Activated naive CD4-positive, alpha-beta T cell treated with anti-CD3 and anti-CD28 coated beads for 36 hours (primary cell): ENCODE data around the gene PCDH17. TPM values are rescaled to one million over a fixed set of nuclear protein-coding genes. Genes with fewer than 3 reads are reported as not detected.

Experiments
- CTCF ChIA-PET: fragments of 350-600 bp; sonication (Branson Sonifier 250); formaldehyde crosslinking; loops from one replicate; lab custom pipeline; 2021; ENCODE audit warnings: antibody characterized with exemption; lab: Charles Lee
- DNase-seq: peaks from one replicate; pipeline ENCODE4 v3.0.0-alpha.2; 2020
- H3K27ac Mint-ChIP-seq: one replicate; pipeline ENCODE4 v1.8.0; 2021; ENCODE audit warnings: mild to moderate bottlenecking, mixed read lengths
- H3K27me3 Mint-ChIP-seq: one replicate; pipeline ENCODE4 v1.8.0; 2021; ENCODE audit warnings: low read depth, mixed read lengths
- H3K36me3 Mint-ChIP-seq: one replicate; pipeline ENCODE4 v1.8.0; 2021; ENCODE audit warnings: low read depth, mixed read lengths
- H3K4me1 Mint-ChIP-seq: one replicate; pipeline ENCODE4 v1.8.0; 2021; ENCODE audit warnings: low read depth, mixed read lengths
- H3K4me3 Mint-ChIP-seq: one replicate; pipeline ENCODE4 v1.8.0; 2021; ENCODE audit warnings: mild to moderate bottlenecking, moderate library complexity, mixed read lengths
- H3K9me3 Mint-ChIP-seq: one replicate; pipeline ENCODE4 v1.8.0; 2021; ENCODE audit warnings: mixed read lengths
- intact Hi-C: fragments of 100-400 bp; cut with micrococcal nuclease; formaldehyde crosslinking; loops from one replicate; pipeline ENCODE4 v1.15.1; 2023
- total RNA-seq, 2 experiments: library from RNA; stranded (reverse); gene quantifications; one replicate each; pipeline ENCODE4 v1.2.3, GENCODE V29; 2021

PCDH17 gene, protein sequence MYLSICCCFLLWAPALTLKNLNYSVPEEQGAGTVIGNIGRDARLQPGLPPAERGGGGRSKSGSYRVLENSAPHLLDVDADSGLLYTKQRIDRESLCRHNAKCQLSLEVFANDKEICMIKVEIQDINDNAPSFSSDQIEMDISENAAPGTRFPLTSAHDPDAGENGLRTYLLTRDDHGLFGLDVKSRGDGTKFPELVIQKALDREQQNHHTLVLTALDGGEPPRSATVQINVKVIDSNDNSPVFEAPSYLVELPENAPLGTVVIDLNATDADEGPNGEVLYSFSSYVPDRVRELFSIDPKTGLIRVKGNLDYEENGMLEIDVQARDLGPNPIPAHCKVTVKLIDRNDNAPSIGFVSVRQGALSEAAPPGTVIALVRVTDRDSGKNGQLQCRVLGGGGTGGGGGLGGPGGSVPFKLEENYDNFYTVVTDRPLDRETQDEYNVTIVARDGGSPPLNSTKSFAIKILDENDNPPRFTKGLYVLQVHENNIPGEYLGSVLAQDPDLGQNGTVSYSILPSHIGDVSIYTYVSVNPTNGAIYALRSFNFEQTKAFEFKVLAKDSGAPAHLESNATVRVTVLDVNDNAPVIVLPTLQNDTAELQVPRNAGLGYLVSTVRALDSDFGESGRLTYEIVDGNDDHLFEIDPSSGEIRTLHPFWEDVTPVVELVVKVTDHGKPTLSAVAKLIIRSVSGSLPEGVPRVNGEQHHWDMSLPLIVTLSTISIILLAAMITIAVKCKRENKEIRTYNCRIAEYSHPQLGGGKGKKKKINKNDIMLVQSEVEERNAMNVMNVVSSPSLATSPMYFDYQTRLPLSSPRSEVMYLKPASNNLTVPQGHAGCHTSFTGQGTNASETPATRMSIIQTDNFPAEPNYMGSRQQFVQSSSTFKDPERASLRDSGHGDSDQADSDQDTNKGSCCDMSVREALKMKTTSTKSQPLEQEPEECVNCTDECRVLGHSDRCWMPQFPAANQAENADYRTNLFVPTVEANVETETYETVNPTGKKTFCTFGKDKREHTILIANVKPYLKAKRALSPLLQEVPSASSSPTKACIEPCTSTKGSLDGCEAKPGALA (N-terminal part only)
- not detected for total RNA-seq

GRCh38 chr13:57631596-57632275 lies at the start of gene PCDH17:
Gene PCDH17 (plus strand): TSS chr13:57631744. CDS start chr13:57632547, 803 bp downstream.
- Mint-ChIP-seq H3K9me3 (peaks cover 4% of the 10 kb centered on the region), H3K4me1 (peaks cover 48% of the 10 kb centered on the region), H3K27me3 (peaks cover 70% of the 10 kb centered on the region), H3K36me3 (peaks cover 10% of the 10 kb centered on the region), H3K4me3 (peak within 1 kb of the TSS; percentile 57), H3K27ac (no peak within 1 kb of the TSS)
- CTCF ChIA-PET, result no interaction called here
- intact Hi-C loops, result no loop called here
- no peak for DNase-seq

DNA sequence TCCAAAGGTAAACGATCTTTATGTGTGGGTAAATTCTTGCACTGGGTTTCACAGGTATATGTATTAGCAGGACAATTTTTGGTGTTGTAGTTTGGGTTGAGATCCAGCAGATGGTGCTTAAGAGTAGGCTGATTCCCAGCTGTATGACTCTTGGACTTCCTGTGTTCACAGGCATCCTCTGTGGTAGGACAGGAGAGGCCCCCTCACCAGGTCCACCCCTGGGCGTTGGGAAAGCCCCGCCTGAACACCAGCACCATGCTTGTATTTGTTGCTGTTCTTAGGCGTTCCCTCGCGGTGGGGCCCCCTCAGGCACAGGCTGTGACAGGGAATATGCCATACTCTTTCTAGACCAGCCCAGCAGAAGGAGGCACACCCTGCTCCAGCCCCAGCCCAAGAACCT lies 49.5 kb upstream of the PCDH17 start:
- CTCF ChIA-PET, result no interaction called here

DNA sequence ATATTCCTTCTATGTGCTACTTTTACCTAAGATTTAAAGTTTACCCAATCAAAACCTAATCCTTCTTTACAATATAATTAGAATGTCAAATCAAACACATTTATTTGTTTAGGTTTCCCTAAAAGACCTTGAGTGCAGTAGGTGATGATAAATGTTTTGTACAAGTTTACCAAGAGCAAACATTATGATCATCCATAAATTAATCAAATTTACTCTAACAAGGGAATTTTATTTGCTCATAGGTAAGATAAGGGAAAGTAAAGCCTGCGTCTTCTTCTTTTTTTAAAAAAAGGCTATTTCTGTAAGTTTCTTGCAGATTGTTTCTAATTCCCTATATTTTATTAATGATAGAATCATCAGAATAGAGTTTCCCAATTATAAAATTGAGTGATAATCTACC lies 48.0 kb upstream of the PCDH17 start:
- Mint-ChIP-seq H3K9me3 (no peaks in the 10 kb centered on the region), H3K4me3 (no peak overlapping the region), H3K27me3 (no peaks in the 10 kb centered on the region), H3K4me1 (no peaks in the 10 kb centered on the region), H3K36me3 (no peaks in the 10 kb centered on the region), H3K27ac (no peak overlapping the region)
- no peak for DNase-seq
- CTCF ChIA-PET, result no interaction called here
- intact Hi-C loops, result no loop called here

More for the DNA sequence above, 49.5 kb upstream of the PCDH17 start:
- H3K4me3 Mint-ChIP-seq, result no peak overlapping the region
- H3K27ac Mint-ChIP-seq, result no peak overlapping the region
- no peak for DNase-seq
- intact Hi-C loops, result no loop called here
- H3K9me3 Mint-ChIP-seq, result no peaks in the 10 kb centered on the region
- H3K27me3 Mint-ChIP-seq, result no peaks in the 10 kb centered on the region
- no peaks in the 10 kb centered on the region for H3K4me1 Mint-ChIP-seq
- H3K36me3 Mint-ChIP-seq, result no peaks in the 10 kb centered on the region

GRCh38 chr13:57588639-57589038 lies 42.9 kb upstream of the PCDH17 start:
- no peaks in the 10 kb centered on the region for H3K4me1 Mint-ChIP-seq
- H3K27ac Mint-ChIP-seq, result no peak overlapping the region
- intact Hi-C loops, result no loop called here
- CTCF ChIA-PET, result no interaction called here
- H3K4me3 Mint-ChIP-seq, result no peak overlapping the region
- H3K36me3 Mint-ChIP-seq, result no peaks in the 10 kb centered on the region
- DNase-seq, result no peak
- no peaks in the 10 kb centered on the region for H3K9me3 Mint-ChIP-seq
- no peaks in the 10 kb centered on the region for H3K27me3 Mint-ChIP-seq

DNA sequence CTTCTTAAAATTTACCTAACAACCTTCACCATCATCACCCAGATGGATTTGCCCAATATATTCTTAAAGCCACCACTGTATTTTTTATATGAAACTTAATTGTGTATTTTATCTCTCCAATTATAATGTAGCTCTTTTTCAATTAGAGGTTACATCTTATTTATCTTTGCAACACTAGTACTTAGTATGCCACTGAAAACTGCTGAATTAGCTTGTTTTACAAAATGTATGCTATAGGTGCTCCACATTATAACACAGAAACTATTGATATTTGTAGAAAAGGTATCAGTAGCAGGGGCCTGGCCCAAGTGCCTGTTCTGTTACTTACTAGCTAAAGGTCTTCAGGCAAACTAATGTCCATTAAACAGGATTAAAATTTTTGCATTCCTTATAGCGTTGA lies 35.8 kb upstream of the PCDH17 start:
- Mint-ChIP-seq H3K4me1 (no peaks in the 10 kb centered on the region), H3K36me3 (no peaks in the 10 kb centered on the region), H3K27me3 (no peaks in the 10 kb centered on the region), H3K9me3 (peaks cover 4% of the 10 kb centered on the region), H3K27ac (no peak overlapping the region), H3K4me3 (no peak overlapping the region)
- CTCF ChIA-PET, result no interaction called here
- DNase-seq, result no peak
- intact Hi-C loops, result no loop called here

GRCh38 chr13:57601536-57601935 lies 30.0 kb upstream of the PCDH17 start:
- intact Hi-C loops, result no loop called here
- Mint-ChIP-seq H3K27me3 (no peaks in the 10 kb centered on the region), H3K9me3 (peaks cover 4% of the 10 kb centered on the region), H3K27ac (no peak overlapping the region), H3K4me3 (no peak overlapping the region), H3K36me3 (no peaks in the 10 kb centered on the region), H3K4me1 (no peaks in the 10 kb centered on the region)
- no peak for DNase-seq
- CTCF ChIA-PET, result no interaction called here

GRCh38 chr13:57604442-57604841 lies 27.1 kb upstream of the PCDH17 start:
- Mint-ChIP-seq H3K4me1 (no peaks in the 10 kb centered on the region), H3K9me3 (no peaks in the 10 kb centered on the region), H3K36me3 (no peaks in the 10 kb centered on the region), H3K27me3 (no peaks in the 10 kb centered on the region), H3K27ac (no peak overlapping the region), H3K4me3 (no peak overlapping the region)
- intact Hi-C loops, result no loop called here
- DNase-seq, result no peak
- CTCF ChIA-PET, result no interaction called here

DNA sequence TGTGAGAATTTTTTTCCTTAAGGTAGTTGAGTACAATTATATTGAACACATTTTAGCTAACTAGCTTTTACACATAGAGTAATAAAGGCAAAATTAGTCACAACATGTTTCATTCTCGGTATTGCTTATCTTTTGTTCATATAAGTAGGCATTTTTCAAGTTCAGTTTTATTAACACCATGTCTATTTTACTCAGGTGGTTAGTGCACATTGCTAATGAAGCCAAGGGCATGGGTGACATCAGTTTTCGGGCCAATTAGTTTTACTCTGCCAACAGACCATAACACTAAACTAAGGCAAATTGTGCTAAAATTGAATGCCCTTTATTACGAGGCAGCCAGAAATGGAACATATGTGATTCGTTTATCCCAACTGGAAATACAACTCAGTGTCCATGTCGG lies 19.6 kb upstream of the PCDH17 start:
- intact Hi-C loops, result no loop called here
- Mint-ChIP-seq H3K27me3 (no peaks in the 10 kb centered on the region), H3K4me1 (no peaks in the 10 kb centered on the region), H3K9me3 (no peaks in the 10 kb centered on the region), H3K4me3 (no peak overlapping the region), H3K36me3 (no peaks in the 10 kb centered on the region), H3K27ac (no peak overlapping the region)
- CTCF ChIA-PET, result no interaction called here
- DNase-seq, result no peak

DNA sequence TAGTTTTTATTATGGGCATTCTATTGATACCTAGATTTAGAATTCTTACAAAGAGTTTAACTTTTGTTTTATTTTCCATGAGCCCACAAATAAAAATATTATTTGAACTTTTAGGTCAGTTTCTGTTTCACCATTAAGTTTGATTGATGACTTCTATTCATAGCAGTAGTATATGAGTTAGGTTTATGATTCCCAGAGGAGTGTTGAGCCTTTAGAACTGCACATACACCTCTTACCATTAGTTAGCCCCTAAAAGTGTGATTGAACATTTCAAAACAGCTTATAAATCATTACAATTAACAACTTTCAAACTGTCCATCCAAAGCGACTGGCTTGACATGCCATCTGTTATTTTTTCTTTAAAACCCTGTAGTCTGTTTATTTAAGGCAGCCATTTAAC lies 19.0 kb upstream of the PCDH17 start:
- H3K27me3 Mint-ChIP-seq, result no peaks in the 10 kb centered on the region
- H3K27ac Mint-ChIP-seq, result no peak overlapping the region
- H3K4me1 Mint-ChIP-seq, result no peaks in the 10 kb centered on the region
- no peaks in the 10 kb centered on the region for H3K36me3 Mint-ChIP-seq
- H3K4me3 Mint-ChIP-seq, result no peak overlapping the region
- H3K9me3 Mint-ChIP-seq, result no peaks in the 10 kb centered on the region
- CTCF ChIA-PET, result no interaction called here
- no peak for DNase-seq
- intact Hi-C loops, result no loop called here

- Mint-ChIP-seq H3K4me1 (peaks cover 13% of the 10 kb centered on the region), H3K4me3 (no peak overlapping the region), H3K36me3 (no peaks in the 10 kb centered on the region), H3K27ac (no peak overlapping the region), H3K9me3 (no peaks in the 10 kb centered on the region), H3K27me3 (peaks cover 29% of the 10 kb centered on the region)
- CTCF ChIA-PET, result interaction anchor here (0.6 to 1.8 kb wide), 7 partner anchors 10 to 284 kb away, joined by 3 to 4 read pairs (median 3); no protein-coding TSS in a partner anchor
- no peak for DNase-seq
- intact Hi-C loops, result loop anchor here (5.0 to 10.0 kb wide), 3 partner anchors 1338 to 1638 kb away; no protein-coding TSS in a partner anchor
Measured at GRCh38 chr13:57624565-57625435, 6.7 kb upstream of the PCDH17 start.

- CTCF ChIA-PET, result interaction anchor here (0.7 to 0.9 kb wide), 2 partner anchors 32 to 171 kb away, joined by 3 to 4 read pairs; no protein-coding TSS in a partner anchor
Measured at GRCh38 chr13:57627663-57628062, 3.9 kb upstream of the PCDH17 start.

More at GRCh38 chr13:57627663-57628062, 3.9 kb upstream of the PCDH17 start:
- H3K27ac Mint-ChIP-seq, result no peak overlapping the region
- DNase-seq, result no peak
- intact Hi-C loops, result loop anchor here (1.0 to 10.0 kb wide), 4 partner anchors 1335 to 1691 kb away; no protein-coding TSS in a partner anchor
- peaks cover 53% of the 10 kb centered on the region for H3K27me3 Mint-ChIP-seq
- H3K9me3 Mint-ChIP-seq, result no peaks in the 10 kb centered on the region
- H3K36me3 Mint-ChIP-seq, result peaks cover 5% of the 10 kb centered on the region
- H3K4me1 Mint-ChIP-seq, result peaks cover 40% of the 10 kb centered on the region
- no peak overlapping the region for H3K4me3 Mint-ChIP-seq
